ENCODE results near the gene ZFAND3. TPM values are rescaled to one million over a fixed set of nuclear protein-coding genes. Genes with fewer than 3 reads are reported as not detected.

Gene ZFAND3
- total and polyA plus RNA-seq, 10 of the 15 experiments (the other 5 are each of a cell fraction or from before 2014, with no cell fraction given), result 0.90 to 34.4 (median 16.3) TPM

DNA sequence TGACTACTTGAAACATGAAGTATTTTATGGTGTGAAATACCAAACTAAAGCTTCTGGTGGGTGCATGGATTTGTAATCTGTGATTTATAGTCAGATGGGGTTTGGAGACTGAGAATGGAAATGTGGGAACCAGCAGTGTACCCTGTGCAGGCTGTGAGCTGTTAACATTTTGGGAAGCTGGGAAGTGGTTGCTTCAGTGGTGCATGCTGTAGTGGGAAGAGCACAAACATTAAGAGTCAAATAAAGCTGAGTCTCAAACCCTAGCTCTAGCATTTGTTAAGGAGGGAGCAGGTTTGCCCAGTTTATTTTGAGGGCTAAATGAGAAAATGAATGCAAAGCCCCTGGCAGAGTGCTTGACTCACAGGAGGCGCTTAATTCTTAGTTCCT, 235.7 kb downstream of the ZFAND3 start:
- in situ Hi-C loops (cut with MboI) (no loop called here), intact Hi-C loops (cut with micrococcal nuclease; ENCODE audit: unreplicated experiment) (no loop called here)
- POLR2A ChIA-PET, result no interaction called here
- no peaks in the 10 kb centered on the region for H3K36me3 ChIP-seq (ENCODE audit: control insufficient read depth in 2 of 2, insufficient read depth in 2 of 2, low read length in 1 of 2)
- SMC1A ChIA-PET (ENCODE audit: uncharacterized antibody, unreplicated experiment), result interaction anchor here (0.9 to 1.6 kb wide), 7 partner anchors 8 to 240 kb away, joined by 3 to 6 read pairs (median 4); no protein-coding TSS in a partner anchor
- no peak overlapping the region for H3K4me2 ChIP-seq (ENCODE audit: control insufficient read depth, insufficient read depth)
- H4K20me1 ChIP-seq (ENCODE audit: control insufficient read depth, insufficient read depth), result no peaks in the 10 kb centered on the region
- TF ChIP-seq ZSCAN29 (IDR thresholded peaks at IDR 0.05) (no peak), ZNF384 (IDR thresholded peaks at IDR 0.05; ENCODE audit: borderline replicate concordance, low read depth, low read length) (no peak), RAD21 (IDR thresholded peaks at IDR 0.05; ENCODE audit: insufficient read depth, low read depth, low read length) (no peak), HCFC1 (IDR thresholded peaks at IDR 0.05; ENCODE audit: low read length) (no peak), MTA3 (IDR thresholded peaks at IDR 0.05; ENCODE audit: borderline replicate concordance, low read length) (no peak), RUNX3 (IDR thresholded peaks at IDR 0.05; ENCODE audit: low read length) (no peak), TCF3 (IDR thresholded peaks at IDR 0.05; ENCODE audit: borderline replicate concordance, insufficient read depth, low read depth, low read length) (no peak)
- TF ChIP-seq, protein P1, sequence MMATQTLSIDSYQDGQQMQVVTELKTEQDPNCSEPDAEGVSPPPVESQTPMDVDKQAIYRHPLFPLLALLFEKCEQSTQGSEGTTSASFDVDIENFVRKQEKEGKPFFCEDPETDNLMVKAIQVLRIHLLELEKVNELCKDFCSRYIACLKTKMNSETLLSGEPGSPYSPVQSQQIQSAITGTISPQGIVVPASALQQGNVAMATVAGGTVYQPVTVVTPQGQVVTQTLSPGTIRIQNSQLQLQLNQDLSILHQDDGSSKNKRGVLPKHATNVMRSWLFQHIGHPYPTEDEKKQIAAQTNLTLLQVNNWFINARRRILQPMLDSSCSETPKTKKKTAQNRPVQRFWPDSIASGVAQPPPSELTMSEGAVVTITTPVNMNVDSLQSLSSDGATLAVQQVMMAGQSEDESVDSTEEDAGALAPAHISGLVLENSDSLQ (IDR thresholded peaks at IDR 0.05), result no peak
- TF ChIP-seq, protein P2, sequence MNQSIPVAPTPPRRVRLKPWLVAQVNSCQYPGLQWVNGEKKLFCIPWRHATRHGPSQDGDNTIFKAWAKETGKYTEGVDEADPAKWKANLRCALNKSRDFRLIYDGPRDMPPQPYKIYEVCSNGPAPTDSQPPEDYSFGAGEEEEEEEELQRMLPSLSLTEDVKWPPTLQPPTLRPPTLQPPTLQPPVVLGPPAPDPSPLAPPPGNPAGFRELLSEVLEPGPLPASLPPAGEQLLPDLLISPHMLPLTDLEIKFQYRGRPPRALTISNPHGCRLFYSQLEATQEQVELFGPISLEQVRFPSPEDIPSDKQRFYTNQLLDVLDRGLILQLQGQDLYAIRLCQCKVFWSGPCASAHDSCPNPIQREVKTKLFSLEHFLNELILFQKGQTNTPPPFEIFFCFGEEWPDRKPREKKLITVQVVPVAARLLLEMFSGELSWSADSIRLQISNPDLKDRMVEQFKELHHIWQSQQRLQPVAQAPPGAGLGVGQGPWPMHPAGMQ (IDR thresholded peaks at IDR 0.05; ENCODE audit: borderline replicate concordance), result no peak
- TF ChIP-seq, protein P3, sequence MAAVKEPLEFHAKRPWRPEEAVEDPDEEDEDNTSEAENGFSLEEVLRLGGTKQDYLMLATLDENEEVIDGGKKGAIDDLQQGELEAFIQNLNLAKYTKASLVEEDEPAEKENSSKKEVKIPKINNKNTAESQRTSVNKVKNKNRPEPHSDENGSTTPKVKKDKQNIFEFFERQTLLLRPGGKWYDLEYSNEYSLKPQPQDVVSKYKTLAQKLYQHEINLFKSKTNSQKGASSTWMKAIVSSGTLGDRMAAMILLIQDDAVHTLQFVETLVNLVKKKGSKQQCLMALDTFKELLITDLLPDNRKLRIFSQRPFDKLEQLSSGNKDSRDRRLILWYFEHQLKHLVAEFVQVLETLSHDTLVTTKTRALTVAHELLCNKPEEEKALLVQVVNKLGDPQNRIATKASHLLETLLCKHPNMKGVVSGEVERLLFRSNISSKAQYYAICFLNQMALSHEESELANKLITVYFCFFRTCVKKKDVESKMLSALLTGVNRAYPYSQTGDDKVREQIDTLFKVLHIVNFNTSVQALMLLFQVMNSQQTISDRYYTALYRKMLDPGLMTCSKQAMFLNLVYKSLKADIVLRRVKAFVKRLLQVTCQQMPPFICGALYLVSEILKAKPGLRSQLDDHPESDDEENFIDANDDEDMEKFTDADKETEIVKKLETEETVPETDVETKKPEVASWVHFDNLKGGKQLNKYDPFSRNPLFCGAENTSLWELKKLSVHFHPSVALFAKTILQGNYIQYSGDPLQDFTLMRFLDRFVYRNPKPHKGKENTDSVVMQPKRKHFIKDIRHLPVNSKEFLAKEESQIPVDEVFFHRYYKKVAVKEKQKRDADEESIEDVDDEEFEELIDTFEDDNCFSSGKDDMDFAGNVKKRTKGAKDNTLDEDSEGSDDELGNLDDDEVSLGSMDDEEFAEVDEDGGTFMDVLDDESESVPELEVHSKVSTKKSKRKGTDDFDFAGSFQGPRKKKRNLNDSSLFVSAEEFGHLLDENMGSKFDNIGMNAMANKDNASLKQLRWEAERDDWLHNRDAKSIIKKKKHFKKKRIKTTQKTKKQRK (IDR thresholded peaks at IDR 0.05; ENCODE audit: low read depth, low read length), result no peak
- WGBS (ENCODE audit: insufficient coverage, insufficient replicate concordance, low lambda C conversion rate, missing lambda C conversion rate), result 63% methylated on average over 1 of the region's 1 CpG
- H3K4me1 ChIP-seq (ENCODE audit: control insufficient read depth, insufficient read depth, low read length), result peaks cover 12% of the 10 kb centered on the region
- ATAC-seq, result no peak
- no peak overlapping the region for H3K9ac ChIP-seq (ENCODE audit: control insufficient read depth, insufficient read depth, low read length)
- no peak for DNase-seq (ENCODE audit: low read depth, low spot score)
- RAD21 ChIA-PET (ENCODE audit: unreplicated experiment), result interaction anchor here (1.3 kb wide), 1 partner anchor 515 kb away, joined by 3 read pairs; no protein-coding TSS in a partner anchor
- H3K27ac ChIP-seq (ENCODE audit: control insufficient read depth, insufficient read depth), result no peak overlapping the region
- CTCF ChIA-PET, result interaction anchor here (0.9 to 1.6 kb wide), 2 partner anchors 21 to 40 kb away, joined by 3 to 7 read pairs; no protein-coding TSS in a partner anchor
- no peak for FAIRE-seq
- H3K79me2 ChIP-seq (ENCODE audit: control insufficient read depth, insufficient read depth, low read length), result peaks cover 10% of the 10 kb centered on the region
- no peaks in the 10 kb centered on the region for H3K27me3 ChIP-seq (replicated peaks in 1 of 2; ENCODE audit: control insufficient read depth in 2 of 2, insufficient read depth in 2 of 2, low read length in 1 of 2)
- no peak overlapping the region for H3K4me3 ChIP-seq
- H2AFZ ChIP-seq (ENCODE audit: control insufficient read depth, low read depth, low read length), result no peak overlapping the region
- no peaks in the 10 kb centered on the region; the same call in 2 of the 3 replicates for H3K9me3 ChIP-seq (replicated peaks; ENCODE audit: control insufficient read depth, insufficient read depth, low read length)
- no TSS peak for BruUV-seq (replicated peaks)
